VCaP (cell line): ENCODE measurements around the gene COL24A1.
"Not testable (repeated sequence)": the region's sequence is repeated elsewhere in the genome, so short reads cannot be mapped to it uniquely, and the experiment has no call there.

Source experiments
- H3K27ac ChIP-seq: fragments of 450-650 bp; 2 replicates; pipeline ENCODE4 v1.5.1; 2017
- CTCF ChIP-seq: fragments of 450-650 bp; conservative IDR thresholded peaks from 2 replicates; pipeline ENCODE4 v1.5.1; 2017; ENCODE audit warnings: mild to moderate bottlenecking, moderate library complexity

Gene COL24A1

GRCh38 chr1:85799737-85800136 lies 356.8 kb downstream of the COL24A1 start:
- TF ChIP-seq CTCF: no peak
- H3K27ac ChIP-seq: no peak overlapping the region

GRCh38 chr1:85798419-85798818 lies 358.2 kb downstream of the COL24A1 start:
- TF ChIP-seq CTCF: no peak
- no peak overlapping the region for H3K27ac ChIP-seq

- not testable (repeated sequence) for H3K27ac ChIP-seq
Measured at GRCh38 chr1:85777021-85777420, 379.6 kb downstream of the COL24A1 start.

- H3K27ac ChIP-seq: no peak overlapping the region
- no peak for TF ChIP-seq CTCF
Measured at GRCh38 chr1:85762804-85763203, 393.8 kb downstream of the COL24A1 start.

- no peak for TF ChIP-seq CTCF
- no peak overlapping the region for H3K27ac ChIP-seq
Measured at GRCh38 chr1:85756864-85757263, 399.7 kb downstream of the COL24A1 start.

GRCh38 chr1:85748120-85748519 lies 408.5 kb downstream of the COL24A1 start:
- no peak overlapping the region for H3K27ac ChIP-seq
- TF ChIP-seq CTCF: no peak

GRCh38 chr1:85746777-85747176 lies 409.8 kb downstream of the COL24A1 start:
- TF ChIP-seq CTCF: no peak; the same call in 1 of the 2 replicates
- no peak overlapping the region for H3K27ac ChIP-seq

- no peak for TF ChIP-seq CTCF
- no peak overlapping the region for H3K27ac ChIP-seq
Measured at GRCh38 chr1:85743814-85744213, 412.8 kb downstream of the COL24A1 start.
